ENCODE results near the gene RALGAPB.

DNA sequence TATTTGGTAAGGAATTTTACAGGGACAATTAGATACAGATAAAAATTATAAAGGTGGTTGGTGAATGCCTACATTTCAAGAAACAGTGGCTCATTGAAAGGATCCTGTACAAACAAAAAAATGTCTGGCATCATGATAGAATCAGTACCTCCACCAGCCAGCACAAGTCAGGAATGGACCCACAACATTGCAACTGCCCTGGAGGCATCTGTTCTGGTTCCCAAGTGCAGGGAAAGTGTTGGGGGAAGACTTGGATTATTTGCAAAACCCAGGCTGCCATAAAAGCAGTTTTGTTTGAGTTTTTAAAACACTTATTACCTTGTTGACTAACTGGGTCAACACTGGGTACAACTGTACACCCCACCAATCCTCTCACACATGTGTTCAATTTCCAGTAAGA, 153.3 kb downstream of the RALGAPB start:
- TF ChIP-seq, protein P1, sequence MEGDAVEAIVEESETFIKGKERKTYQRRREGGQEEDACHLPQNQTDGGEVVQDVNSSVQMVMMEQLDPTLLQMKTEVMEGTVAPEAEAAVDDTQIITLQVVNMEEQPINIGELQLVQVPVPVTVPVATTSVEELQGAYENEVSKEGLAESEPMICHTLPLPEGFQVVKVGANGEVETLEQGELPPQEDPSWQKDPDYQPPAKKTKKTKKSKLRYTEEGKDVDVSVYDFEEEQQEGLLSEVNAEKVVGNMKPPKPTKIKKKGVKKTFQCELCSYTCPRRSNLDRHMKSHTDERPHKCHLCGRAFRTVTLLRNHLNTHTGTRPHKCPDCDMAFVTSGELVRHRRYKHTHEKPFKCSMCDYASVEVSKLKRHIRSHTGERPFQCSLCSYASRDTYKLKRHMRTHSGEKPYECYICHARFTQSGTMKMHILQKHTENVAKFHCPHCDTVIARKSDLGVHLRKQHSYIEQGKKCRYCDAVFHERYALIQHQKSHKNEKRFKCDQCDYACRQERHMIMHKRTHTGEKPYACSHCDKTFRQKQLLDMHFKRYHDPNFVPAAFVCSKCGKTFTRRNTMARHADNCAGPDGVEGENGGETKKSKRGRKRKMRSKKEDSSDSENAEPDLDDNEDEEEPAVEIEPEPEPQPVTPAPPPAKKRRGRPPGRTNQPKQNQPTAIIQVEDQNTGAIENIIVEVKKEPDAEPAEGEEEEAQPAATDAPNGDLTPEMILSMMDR (IDR thresholded peaks at IDR 0.05): no peak
- TF ChIP-seq POLR2AphosphoS5 (IDR thresholded peaks at IDR 0.05): no peak
- no peak for TF ChIP-seq POLR2A (IDR thresholded peaks at IDR 0.05)

Data from suprapubic skin (tissue), 4 donors.